ENCODE results near the gene SLC22A4.

The SLC22A4 gene

DNA sequence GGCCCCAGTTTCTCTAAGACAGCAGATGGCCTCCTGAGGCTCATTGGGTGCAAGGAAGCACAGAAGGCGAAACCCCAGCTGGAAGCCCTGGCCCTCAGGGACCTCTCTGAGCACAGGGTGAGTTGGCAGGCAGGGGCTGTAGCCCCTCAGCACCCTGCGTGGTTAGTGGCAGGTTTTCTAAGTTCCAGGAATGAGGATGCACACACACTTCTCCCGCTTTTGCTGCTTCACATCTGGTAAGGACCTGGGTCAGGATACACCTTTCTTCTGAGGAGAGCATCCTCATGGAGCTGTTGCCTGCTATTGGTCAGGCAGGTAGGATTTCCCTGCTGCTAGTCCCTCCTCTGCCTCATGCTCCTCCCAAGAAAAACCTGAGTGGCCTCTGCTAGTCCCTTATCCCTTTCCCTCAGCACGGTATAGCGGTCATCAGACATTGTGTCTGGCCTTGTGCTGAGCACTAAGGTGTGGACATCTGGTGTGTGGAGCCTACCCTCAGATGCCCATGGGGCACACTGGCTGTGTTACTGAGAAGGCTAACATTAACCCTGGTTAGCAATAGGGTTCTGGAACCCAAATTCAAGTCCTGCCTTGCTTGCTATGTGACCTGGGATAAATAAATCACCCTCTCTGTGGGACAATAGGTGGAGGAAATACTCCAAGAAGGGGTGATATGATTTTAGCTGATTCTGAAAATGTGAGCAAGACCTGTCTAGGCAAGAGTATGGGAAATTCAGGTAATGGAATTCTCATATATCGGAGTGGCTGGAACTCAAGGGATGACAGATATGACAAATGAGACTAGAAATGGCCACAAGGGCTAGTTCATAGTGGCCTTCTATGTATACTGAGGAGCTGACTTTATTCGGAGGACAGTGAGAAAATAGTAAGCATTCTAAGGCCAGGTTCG, 1.6 kb downstream of the SLC22A4 start:
- no peak for DNase-seq (ENCODE audit: low spot score)

DNA sequence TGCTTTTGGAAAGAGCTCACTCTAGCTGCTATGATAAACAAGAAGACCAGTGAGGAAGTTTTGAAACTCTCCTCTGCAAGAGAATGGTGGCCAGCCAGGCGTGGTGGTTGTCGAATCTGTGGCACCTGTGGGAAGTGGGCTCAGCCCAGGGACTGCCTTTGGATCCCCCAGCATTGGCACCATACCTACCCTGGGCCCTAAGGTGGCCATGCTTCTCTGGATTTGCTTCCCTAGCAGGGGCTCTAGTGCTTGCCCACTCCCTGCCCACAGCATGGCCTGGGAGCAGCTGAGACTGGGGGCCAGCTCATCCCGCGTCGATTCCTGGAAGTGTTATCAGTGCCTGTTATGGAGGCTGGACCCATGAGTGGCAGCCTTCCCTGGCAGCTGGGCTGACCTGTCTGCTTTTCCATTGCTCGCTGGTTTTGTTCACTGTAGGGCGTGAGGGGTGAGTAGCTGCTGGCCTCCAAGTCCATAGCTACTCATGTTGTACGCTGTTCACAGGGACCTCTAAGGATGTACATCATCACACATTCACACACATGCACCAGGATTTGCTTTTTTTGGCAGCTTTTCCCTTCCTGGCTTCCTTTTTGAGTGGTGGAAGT, 2.3 kb downstream of the SLC22A4 start:
- DNase-seq (ENCODE audit: low spot score): no peak

More for the DNA sequence above, 1.6 kb downstream of the SLC22A4 start:
- TF ChIP-seq, protein P1, sequence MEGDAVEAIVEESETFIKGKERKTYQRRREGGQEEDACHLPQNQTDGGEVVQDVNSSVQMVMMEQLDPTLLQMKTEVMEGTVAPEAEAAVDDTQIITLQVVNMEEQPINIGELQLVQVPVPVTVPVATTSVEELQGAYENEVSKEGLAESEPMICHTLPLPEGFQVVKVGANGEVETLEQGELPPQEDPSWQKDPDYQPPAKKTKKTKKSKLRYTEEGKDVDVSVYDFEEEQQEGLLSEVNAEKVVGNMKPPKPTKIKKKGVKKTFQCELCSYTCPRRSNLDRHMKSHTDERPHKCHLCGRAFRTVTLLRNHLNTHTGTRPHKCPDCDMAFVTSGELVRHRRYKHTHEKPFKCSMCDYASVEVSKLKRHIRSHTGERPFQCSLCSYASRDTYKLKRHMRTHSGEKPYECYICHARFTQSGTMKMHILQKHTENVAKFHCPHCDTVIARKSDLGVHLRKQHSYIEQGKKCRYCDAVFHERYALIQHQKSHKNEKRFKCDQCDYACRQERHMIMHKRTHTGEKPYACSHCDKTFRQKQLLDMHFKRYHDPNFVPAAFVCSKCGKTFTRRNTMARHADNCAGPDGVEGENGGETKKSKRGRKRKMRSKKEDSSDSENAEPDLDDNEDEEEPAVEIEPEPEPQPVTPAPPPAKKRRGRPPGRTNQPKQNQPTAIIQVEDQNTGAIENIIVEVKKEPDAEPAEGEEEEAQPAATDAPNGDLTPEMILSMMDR (IDR thresholded peaks at IDR 0.05; ENCODE audit: extremely low read depth, missing control alignments): no peak

DNA sequence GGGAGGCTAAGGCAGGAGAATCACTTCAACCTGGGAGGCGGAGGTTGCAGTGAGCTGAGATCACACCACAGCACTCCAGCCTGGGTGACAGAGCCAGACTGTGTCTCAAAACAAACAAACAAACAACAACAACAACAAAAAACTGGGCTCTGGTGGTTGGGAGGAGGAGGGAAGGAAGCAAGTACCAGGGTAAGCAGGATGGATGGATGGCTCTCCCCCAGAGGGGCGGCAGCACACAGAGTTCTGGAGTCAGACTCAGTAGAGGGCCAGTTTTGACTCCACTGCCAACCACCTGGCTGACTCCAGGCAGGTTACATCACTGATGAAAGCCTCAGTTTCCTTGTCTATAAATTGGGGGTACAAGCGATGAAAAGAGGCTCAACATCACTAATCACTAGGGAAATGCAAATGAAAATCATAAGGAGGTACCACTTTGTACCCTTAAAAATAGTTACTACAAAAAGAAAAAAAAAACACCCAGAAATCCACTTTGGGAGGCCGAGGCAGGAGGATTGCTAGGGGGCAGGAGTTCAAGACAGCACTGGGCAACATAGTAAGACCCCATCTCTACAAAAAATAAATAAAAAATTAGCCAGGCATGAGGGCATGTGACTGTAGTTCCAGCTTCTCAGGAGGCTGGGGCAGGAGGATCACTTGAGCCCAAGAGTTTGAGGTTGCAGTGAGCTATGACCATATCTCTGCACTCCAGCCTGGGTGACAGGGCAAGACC, 3.2 kb downstream of the SLC22A4 start:
- DNase-seq (ENCODE audit: low spot score): no peak
- TF ChIP-seq, protein P1 (IDR thresholded peaks at IDR 0.05; ENCODE audit: extremely low read depth, missing control alignments): no peak

More for the DNA sequence above, 2.3 kb downstream of the SLC22A4 start:
- TF ChIP-seq, protein P1 (IDR thresholded peaks at IDR 0.05; ENCODE audit: extremely low read depth, missing control alignments): no peak

DNA sequence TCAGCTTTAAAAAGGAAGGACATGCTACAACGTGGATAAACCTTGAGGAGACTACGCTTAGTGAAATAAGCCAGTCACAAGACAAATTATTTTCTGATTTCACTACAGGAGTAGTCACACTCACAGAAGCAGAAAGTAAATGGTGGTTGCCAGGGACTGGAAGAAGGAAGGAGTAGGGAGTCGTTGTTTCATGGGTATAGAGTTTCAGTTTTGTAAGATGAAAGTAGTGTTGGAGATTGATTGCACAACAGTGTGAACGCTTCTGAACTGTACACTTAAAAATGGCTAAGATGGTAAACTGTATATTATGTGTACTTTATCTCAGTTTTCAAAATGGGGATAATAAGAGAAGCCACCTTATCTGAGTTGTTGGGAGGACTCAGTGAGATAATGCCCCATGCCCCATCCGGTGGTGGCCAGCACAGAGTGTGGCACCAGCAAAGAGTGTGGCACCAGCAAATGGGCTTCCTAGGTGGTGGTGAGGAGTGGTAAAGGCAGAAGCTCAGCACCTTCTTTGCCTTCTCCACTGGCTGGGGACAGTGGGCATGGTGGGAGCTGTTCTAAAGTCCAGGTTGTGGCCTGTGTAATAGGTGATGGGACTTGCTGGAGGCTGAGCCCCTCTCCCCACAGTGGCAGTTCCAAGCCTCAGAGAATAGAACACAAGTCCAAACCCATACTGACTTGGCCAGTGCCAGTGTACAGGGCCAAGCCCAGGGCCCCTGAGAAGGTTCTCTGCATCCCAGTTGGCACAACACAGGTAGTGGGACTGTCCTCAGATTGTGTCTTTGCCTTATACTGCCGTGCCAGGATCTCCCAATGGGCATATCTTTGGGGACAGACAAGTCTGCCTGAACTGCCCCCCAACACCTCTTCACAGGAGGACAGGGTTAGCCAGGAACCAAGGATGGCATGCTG, 4.4 kb downstream of the SLC22A4 start:
- TF ChIP-seq, protein P1 (IDR thresholded peaks at IDR 0.05; ENCODE audit: extremely low read depth, missing control alignments): no peak
- DNase-seq (ENCODE audit: low spot score): no peak

DNA sequence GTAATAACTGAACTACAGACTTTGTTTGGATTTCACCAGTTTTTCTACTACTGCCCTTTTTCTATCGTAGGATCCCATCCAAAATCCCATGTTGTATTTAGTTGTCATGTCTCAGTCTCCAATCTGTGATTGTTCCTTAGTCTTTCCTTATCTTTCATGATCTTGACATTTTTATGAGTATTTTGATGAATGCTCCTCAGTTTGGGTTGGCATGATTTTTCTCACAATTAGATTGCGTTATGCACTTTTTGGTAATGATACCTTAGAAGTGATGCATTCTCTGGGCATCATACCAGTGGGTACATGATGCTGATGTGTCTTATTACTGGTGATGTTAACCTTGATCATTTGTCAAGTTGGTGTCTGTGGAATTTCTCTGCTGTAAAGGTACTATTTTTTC, 5.7 kb downstream of the SLC22A4 start:
- TF ChIP-seq, protein P1 (IDR thresholded peaks at IDR 0.05; ENCODE audit: extremely low read depth, missing control alignments): no peak
- no peak for DNase-seq (ENCODE audit: low spot score)

DNA sequence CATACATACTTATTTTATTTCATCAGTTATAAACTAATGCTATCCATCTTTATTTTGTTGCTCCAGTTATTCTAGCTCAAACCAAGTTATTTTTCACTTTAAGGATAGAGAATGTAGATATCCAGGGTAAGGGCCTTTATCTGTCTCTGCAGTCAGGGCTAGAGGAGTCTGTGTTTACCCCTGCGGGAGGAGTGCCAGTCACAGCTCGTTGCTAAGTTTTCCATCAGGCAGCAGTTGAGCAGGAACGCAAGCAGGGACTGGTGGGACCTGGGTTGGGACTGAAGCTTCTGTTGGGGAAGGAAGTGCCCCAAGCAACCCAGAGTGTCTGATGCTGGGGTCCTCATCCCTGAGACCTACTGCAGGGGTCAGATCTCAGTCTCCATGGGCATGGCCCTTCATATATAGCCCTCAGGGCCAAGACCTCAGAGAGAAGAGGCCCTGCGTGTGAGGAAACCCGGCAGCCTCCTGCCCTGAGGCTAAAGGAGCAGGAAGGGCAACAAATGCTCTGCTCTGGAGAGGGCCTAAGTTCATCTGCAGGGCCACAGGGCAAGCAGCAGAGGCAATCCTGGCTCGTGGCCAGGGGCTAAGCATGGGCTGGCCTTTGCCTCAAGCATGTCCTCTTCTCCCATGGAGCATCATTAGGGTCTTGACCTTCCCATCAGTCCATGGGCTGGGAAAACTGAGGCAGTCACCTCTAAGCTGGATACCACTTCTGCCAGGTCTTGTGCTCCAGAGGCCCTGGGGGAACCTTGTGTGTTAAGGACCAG, 6.6 kb downstream of the SLC22A4 start:
- TF ChIP-seq, protein P1 (IDR thresholded peaks at IDR 0.05; ENCODE audit: extremely low read depth, missing control alignments): no peak
- DNase-seq (ENCODE audit: low spot score): no peak
